Stimulated activated CD4-positive, alpha-beta T cell treated with anti-CD3 and anti-CD28 coated beads, Interleukin-15, amount 100 ng/mL, for 1 hour (primary cell): ENCODE results near the gene KLHL25.
"Not testable (repeated sequence)": the region's sequence is repeated elsewhere in the genome, so short reads cannot be mapped to it uniquely, and the experiment has no call there.

Experiments used
- DNase-seq, 2 donors: peaks; one replicate each; pipeline ENCODE4 v3.0.0-alpha.2; 2020; ENCODE audit warnings: low read depth in 1 of 2, low spot score in 1 of 2

KLHL25 gene, protein sequence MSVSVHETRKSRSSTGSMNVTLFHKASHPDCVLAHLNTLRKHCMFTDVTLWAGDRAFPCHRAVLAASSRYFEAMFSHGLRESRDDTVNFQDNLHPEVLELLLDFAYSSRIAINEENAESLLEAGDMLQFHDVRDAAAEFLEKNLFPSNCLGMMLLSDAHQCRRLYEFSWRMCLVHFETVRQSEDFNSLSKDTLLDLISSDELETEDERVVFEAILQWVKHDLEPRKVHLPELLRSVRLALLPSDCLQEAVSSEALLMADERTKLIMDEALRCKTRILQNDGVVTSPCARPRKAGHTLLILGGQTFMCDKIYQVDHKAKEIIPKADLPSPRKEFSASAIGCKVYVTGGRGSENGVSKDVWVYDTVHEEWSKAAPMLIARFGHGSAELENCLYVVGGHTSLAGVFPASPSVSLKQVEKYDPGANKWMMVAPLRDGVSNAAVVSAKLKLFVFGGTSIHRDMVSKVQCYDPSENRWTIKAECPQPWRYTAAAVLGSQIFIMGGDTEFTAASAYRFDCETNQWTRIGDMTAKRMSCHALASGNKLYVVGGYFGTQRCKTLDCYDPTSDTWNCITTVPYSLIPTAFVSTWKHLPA

DNA sequence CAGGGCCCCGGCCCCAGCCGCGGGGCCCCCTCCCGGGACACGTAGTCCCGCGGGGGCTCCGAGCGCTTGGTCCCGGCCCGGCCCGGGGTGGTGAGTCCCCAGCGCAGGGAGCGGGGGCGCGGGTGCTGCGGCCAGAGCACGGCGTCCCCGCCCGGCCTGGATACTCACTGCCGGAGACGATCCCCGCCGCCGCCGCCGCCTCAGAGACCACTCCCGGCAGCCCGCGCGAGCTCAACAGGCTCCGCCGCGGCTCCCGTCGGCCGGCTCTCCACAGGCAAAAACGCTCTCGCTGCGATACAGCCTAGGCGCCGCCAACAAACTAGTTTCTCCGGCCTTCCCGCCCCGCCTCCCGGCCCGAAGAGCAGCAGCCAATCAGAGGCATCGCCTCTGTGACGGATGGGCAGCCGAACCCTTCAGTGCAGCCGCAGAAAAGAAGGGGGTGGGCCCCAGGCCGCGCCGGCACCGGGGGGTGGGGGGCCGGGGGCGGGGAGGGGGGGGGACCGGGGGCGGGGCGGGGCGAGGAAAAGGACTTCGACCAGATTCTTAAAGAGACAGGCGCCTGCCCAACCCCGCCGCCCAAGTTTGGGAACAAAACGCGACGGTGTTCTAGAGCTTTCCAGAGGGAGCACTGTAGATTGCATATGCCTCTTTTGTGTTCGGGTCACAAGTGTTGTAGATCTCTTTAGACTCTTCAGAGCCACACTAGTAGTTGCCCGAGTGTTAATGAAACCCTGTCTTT, at the start of gene KLHL25:
KLHL25 (minus strand) TSS at position 328 of the 739 bp plus-strand sequence. CDS start 25,115 bp downstream, outside the sequence.
- DNase-seq, result peak; percentile 82 to 85

DNA sequence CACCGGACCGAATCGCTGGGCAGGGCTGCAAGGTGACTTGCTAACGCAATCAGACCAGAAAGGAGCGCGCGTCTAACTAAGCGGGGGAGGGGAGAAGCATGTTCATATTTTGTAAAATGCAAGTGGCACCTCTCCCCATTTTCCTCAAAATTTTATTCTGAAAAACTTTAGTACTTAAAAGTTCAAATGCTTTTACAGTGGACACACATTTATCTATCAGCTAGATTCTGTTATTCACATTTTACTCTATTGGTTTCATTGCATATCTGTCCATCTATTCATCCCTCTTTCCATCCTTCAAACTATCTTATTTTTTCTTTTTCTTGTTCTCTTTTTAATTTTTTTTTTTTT, 46.1 kb upstream of the KLHL25 start:
- DNase-seq, result no peak

DNA sequence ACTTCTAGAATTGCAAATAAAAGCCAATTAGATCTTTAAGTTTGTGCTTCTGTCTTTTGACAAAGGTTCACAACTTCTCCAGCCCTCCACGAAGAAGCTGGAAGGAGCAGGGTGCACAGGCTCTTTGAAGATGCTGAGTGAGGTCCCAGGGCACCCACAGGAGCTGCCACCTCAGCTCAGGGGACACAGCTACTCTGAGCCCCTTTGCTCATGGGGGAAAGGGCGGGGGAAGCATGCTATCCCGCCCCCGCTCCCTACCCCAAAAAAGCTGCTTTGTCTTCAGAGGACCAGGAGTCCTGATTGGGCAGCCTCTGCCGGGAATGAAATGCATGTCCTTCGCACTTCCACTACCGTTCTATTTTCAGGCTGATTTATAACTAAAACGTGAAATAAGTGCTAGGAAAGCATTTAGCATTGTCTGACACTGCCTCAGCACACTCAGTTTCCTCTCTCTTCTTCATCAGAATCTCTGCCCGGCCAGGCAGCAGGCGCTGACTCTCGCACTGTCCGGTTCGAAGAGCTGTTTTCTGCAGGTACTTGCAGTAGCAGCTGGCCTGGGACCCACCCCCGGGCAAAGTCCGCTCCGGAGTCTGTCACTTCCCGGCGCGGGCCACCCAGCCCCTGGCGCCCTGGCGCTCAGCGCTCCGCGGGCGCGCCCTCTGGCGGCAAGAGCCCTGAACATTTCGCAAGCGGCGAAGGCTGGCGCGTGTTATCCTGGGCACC, 45.5 kb upstream of the KLHL25 start:
- peak; percentile 62 to 71 for DNase-seq

DNA sequence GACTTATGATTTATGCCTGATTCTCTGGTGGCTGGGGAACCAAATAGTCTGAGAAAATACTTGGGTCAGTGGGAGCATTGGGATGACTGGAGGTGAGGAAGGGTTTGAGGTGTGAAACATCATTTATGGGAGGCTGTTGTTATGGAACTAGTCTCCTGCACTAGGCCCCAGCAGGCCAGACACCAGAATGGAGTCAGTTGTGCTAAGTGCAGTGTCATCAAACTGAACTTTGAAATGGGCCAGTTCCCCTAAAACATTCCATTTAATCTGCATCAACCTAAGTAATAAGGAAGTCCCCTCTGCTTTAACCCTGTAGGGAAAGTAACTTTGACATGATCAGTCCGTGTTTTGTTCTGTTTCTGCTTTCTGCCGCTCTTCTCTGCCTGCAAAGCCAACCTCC, 44.9 kb upstream of the KLHL25 start:
- DNase-seq, result no peak

DNA sequence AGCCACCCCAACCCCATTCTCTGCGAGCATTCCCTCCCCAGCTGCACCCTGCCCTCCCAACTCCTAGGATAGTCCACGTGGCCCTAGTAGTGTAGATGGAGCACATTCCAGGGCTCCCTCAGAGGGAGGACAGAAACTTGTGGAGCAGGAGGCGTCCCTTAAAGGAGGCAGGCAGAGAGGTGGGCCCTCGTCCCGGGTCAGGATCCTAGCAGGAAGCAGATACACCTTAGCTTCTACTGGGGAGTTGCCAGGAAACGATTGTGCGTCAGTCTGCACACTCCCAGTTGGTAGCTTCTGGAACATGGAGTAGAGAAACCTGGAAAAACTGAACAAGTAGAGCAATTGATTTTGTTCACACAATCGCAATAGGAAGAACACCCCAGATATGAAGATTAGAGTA, 43.9 kb upstream of the KLHL25 start:
- no peak for DNase-seq

DNA sequence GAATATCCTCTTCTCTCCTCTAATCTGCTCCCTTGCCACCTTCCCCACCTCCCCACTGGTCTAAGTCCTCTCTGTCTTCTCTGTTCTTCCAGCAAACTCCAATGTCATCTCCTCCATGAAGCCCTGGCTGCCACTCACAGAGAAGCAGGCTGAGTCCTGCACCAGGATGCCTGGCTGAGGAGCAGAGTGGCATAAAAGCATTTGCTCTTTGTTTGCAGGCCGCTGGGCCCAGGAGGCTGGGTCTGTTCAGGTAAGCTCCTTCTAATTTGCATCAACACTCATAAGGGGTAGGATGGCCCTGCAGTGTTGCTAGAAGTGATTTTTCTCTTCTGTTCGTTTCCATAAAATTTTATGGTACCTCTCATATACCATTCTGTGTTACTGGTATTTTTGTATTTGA, 43.2 kb upstream of the KLHL25 start:
- DNase-seq, result no peak

DNA sequence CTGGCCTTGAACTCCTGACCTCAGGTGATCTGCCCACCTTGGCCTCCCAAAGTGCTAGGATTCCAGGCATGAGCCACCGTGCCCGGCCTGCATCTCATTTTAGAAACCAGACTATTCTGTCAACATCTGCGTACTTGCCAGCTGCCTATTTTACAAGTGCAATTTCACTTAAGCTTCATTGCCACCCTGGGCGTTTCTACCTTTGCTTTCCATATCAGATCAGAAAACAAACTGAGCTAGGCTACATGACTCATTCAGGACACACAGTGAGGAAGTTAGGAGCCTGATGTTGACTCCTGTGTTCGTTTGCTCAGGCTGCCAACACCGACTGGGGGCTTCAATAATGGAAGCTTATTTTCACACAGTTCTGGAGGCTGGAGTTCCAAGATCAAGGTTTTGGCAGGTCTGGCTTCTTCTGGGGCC, 42.3 kb upstream of the KLHL25 start:
- no peak for DNase-seq

DNA sequence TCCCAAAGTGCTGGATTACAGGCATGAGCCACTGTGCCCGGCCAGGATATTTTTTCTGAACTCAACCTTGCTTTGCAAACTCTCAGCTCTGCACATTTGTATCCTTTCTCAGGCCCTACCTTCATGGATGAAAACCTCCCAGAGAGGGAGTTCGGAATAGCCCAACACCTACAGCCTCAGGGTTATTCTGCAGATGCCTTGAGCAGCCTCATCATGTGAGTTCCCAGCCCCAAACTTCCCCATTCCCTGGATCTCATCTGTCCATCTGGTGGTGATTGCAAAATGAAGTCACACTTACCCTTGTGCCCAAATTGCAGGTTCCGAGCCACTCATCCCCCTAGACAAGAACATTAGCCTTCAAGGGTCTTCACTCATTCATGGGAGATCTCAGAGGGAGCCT, 39.9 kb upstream of the KLHL25 start:
- no peak for DNase-seq

DNA sequence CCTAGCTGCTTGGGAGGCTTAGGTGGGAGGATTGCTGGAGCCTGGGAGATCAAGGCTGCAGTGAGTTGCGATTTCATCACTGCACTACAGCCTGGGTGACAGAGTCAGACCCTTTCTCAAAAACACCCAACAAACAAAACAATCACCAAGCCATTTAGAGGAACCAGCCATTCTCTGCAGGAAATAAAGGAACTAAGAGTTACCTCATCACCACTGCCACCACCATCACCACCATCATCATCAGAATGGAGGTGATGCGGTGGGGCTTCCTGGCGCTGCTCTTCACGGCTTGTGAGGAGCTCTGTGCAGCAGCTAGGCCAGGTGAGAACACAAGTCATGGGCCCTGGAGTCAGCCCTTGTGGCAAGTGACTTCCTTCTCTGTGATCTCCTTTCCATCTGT, 37.7 kb upstream of the KLHL25 start:
- no peak for DNase-seq

DNA sequence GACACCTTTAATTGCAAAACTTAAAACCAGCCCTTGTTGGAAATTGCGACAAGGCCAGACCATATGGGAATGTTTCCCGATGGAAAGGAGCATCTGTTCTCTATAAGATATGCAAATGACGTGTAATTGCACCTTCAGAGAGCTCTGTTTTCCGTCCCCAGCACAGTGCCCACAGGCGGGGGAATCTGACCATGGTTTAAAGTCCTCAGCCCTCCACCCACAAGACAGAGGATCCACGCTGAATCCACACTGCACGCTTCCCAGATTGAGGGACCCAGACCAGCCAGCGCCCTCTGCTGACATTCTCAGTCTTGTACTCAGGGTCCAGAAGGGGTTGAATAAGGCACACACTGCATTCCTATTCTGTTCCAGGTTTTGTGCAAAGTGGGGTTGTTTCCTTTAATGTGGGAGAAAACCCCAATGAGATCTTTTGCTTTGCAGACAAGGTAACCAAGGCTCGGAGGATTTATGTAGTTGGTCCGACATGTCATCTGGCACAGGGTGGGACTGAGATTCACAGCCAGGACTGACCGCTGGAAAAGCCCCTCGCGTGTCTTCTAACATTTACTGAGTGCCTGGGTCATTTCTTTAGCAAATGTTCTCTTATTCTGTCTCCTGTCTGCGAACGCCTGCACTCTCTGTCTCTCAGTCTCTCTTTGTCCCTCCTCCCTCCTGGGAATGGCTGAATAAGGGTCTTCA, 36.8 kb upstream of the KLHL25 start:
- DNase-seq, result no peak

DNA sequence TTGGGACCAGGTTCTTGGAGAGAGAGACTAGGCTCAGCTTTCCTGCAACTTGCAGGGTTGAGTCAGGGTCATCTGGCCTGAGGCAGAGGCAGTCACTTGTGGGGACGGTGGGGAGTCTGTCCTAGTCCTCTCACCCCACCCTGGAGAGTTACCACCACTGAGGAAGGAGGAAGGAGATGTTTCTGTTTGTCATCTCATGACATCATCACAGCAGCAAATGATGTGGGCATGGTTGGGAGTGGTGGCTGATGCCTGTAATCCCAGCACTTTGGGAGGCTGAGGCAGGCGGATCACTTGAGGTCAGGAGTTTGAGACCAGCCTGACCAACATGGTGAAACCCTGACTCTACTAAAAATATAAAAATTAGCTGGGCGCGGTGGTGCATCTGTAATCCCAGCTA, 35.0 kb upstream of the KLHL25 start:
- DNase-seq, result not testable (repeated sequence)

DNA sequence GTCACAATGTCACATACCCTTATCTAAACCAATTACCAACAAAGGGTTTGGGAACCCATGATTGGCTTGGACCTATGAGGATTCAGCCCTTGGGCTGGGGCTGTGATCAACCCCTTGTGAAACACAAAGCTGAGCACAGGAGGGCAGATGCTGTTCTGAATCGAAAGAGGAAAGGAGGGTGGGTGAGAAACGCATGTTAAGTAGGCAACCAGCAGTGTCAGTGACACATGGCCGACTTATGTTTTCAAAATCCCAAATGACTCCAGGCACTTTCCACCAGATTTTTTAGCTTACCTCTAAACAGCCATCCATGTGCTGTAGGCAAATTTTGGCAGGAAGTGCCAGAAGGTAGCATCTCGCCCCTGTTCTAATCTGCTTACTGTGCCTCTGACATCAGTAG, 34.1 kb upstream of the KLHL25 start:
- DNase-seq, result no peak

DNA sequence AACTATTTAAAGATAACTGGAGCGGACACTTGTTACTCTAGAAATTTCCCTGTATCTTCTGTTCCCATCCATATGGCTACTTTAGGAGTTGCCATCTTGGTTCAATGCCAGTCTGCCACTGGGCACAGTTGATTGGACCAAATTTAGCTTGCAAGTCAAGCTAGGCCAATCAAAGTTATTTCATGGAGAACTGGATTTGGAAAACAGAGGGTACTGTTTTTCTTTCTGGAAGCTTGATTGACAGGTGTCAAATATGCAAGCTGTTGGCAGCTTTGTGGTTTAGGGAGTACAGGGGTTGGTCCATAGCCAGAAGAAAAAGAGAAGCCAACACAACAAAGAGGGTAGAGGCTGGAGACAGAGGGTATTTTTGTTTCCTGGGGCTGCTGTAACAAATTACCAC, 33.4 kb upstream of the KLHL25 start:
- DNase-seq, result no peak

DNA sequence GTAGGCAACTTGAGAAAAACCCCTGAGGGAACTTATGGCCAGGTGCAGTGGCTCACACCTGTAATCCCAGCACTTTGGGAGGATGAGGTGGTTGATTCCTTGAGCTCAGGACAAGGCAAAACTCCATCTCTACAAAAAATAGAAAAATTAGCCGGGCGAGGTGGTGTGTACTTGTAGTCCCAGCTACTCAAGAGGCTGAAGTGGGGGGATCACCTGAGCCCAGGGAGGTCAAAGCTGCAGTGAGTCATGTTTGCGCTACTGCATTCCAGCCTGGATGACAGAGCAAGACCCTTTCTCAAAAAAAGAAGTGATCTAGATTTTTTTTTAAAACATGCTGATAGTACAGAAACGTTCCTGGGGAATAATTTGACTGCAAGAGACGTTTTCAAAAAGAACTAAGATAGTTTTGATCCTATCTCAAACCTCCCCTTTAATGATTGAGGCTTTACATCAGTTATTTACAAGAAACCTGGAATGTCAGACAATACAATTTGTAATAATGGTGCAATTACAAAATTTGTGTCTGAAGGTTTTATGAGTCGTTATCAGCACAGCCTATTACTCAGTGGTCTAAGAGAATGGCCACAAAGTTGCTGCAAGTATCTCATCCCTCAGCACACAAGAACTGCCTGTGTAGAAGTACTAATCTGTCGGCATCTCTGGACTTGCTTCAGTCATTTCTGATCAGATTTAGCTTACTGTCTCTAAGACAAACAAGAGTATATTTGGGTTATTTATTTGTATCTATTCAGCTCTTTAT, 32.2 kb upstream of the KLHL25 start:
- no peak for DNase-seq

DNA sequence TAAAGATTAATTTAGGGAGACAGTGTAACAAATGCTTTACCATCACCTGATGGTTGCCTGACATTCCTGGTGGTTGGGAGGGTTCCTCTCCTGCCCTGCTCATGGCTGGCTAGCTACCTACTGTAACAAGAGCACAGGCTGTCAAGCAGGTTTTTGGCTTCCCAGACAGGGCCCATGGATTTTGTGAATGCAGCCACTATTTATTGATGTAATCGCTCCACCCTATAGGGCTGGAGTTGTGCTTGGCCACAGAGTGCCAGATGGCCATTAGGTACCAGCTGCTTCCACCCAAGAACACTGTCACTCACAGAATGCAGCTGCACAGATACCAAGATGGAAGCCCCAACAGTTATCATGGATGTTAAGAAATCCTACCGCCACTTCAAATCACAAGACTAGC, 31.0 kb upstream of the KLHL25 start:
- DNase-seq, result no peak

DNA sequence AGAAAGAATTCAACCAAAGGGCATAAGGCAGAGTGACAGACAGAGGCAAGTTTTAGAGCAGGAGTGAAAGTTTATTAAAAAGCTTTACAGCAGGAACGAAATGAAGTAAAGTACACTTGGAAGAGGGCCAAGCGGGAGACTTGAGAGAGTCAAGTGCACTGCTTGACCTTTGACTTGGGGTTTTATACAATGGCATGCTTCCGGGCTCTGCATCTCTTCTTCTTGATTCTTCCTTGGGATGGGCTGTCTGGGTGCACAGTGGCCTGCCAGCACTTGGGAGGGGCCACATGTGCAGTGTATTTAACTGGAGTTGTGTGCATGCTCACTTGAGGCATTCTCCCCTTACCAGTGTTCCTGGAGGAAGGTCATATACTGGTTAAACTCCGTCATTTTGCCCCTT, 30.4 kb upstream of the KLHL25 start:
- DNase-seq, result no peak

DNA sequence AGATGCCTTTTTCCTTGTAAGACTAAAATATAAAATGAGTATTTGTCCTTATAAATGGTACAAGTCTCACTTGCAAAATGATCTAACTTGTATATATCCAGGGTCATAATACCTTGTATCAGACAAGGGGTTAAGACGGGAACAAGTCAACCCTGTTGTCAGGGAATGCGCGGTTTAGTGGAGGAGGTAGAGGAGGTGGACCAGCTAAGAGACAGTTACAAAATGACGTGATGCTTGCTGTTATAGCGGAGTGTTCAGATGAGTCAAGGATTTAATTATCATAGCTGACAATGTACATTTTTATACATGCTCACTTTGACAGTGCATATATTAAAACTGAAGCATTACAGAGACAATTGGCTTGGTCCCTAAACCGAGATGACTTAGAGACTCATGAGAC, 26.8 kb upstream of the KLHL25 start:
- no peak for DNase-seq

DNA sequence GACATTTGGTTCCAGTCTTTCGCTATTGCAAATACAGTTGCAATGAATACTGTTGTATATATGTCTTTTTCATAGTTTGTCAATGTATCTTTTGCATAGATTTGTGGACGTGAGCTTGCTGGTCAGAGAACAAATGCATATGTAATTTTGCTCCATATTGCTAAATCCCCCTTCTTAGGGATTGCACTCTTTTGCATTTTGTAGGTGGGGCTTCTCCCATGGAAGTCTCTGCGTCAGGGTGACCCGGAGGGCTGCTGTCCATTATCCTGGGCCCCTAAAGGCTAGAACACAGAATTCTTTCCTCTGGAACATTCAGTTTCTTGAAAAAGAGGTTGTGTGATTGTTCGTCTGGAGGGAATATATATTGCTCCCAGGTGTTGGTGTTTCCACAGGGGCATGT, 25.2 kb upstream of the KLHL25 start:
- no peak for DNase-seq

DNA sequence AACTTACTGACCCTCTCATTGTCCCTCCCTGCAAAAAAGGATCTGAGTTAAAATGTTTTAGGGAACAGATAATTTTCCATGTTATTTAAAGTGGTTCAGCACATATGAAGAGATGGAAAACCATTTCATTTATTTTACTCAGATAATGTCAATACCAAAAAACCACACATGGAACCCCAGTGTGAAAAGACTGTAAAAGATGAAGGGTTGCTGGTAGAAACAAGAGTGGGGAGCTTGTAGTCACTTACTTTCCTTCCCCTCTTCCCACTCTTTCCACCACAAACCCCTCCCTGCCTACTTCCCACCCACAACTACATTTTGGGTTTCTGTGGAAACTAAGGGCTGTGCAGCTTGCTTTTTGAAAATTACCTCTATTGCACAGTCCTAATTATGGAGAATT, 18.5 kb upstream of the KLHL25 start:
- no peak for DNase-seq

DNA sequence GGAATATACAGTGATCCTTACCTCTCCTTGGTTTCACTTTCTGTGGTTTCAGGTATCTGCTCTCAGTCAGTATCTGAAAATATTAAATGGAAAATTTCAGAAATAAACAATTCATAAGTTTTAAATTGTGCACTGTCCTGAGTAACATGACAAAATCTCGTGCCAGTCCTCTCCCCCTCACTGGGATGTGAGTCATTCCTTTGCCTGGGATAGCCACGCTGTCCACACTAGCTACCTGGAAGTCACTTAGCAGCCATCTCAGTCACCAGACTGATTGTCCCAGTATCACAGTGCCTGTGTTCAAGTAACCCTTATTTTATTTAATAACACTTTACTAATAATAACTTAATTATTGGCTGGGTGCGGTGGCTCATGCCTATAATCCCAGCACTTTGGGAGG, 15.3 kb upstream of the KLHL25 start:
- DNase-seq, result no peak
